Hematopoietic multipotent progenitor cell (in vitro differentiated cells): ENCODE results near the gene KCNG2. TPM values are rescaled to one million over a fixed set of nuclear protein-coding genes. Genes with fewer than 3 reads are reported as not detected.

Experiments
- DNase-seq, 3 donors: peaks; one replicate each; pipeline ENCODE4 v3.0.0-alpha.2; 2011 to 2015; ENCODE audit warnings: low read depth in 2 of 3, low spot score in 2 of 3
- total RNA-seq: library from RNA; depleted of rRNA; stranded (reverse); fragments of >200 nt; gene quantifications from one replicate; pipeline ENCODE4 v1.2.3, GENCODE V29; 2012

The KCNG2 gene
- total RNA-seq, 1 donor = 14.8 TPM

DNA sequence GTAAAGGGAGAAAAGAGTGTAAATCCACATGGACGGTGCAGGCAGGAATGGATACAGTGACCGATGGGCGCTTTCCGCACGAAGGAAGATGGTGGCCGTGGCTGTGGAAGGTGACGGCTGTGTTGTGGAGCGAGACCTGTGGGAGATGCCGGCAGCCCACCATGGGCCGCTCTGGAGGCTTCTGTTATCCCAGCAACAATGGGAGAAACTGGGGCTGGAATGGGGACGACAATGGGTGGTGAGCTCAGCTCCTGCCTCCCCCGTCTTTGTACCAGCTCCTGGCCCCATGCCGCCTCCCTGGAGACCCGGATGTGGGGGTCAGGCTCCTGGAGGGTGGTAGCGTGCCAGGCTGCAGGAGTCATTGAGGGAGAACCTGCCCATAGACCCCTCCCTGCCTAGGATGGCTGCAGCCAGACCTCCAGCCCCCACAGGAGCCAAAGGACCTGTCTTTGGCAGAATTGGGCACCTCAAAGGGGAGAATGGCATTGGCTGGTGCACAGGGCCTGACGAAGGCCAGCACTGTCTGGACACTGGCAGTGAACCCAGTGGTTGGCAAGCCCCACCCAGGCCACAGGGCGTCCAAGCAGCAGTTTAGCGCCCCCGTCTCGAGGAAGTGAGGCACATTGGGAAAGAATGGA is 81.1 kb downstream of the KCNG2 start:
- DNase-seq = no peak

DNA sequence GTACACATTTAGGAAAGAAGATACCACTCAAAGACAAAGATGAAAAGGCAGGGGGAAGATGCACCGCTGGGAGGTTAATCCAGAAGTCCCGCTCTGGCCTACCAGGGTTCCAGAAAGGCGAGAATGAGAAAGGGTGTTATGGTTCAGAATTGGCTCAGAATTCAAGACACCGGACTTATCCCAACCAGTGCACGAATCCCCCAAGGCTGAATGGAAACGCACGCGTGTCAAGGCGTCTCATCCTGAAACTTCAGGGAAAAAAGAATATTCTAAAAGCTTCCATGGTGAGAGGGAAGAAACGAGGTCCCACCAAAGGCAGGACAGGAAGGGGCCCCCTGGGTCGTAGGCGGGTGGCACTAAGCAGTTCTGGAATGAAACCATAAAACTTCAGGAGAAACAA is 81.8 kb downstream of the KCNG2 start:
- DNase-seq = no peak

DNA sequence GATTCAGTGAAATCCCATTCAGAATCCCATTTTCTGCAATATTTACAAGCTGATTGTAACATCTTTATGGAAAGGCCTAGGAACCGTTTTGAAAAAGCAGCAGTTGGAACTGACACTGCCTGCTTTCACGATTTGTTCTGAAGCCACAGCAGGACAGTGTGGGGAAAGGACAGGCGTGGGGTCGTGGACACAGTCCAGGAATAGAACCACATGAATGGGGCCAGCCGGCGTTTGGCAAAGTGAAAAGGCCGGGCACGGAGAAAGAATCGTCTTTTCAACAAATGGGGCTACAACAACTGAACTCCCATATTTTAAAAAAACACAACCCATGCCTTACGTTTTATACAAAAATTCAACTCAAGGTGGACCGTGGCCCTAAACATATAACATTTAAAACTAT is 84.0 kb downstream of the KCNG2 start:
- no peak for DNase-seq

DNA sequence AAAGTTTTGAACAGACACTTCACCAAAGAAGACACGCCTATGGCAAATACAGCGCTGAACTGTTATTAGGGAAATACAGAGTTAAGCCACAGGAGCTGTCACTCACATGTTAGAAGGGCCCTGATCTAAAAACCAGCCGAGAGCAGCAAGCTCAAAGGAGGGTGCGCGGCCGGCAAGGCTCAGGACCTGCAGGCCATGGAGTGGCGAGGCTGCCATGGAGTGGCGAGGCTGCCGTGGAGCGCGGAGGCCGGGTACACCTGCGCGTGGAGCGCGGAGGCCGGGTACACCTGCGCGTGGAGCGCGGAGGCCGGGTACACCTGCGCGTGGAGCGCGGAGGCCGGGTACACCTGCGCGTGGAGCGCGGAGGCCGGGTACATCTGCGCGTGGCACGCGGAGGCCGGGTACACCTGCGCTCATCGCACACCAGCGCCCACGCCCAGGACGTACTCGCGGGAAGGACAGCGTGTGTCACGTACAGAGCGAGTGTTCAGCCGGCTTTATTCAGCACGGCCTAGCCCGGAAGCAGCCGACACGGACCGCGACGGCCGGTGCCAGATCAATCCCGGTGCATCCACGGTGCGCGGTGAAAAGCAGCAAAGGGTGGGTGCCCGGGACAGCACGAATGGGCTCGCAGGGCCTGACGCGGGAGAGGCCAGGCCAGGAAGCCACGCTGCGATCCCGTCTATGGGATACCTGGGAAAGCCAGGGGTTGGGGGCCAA is 84.9 kb downstream of the KCNG2 start:
- no peak for DNase-seq

DNA sequence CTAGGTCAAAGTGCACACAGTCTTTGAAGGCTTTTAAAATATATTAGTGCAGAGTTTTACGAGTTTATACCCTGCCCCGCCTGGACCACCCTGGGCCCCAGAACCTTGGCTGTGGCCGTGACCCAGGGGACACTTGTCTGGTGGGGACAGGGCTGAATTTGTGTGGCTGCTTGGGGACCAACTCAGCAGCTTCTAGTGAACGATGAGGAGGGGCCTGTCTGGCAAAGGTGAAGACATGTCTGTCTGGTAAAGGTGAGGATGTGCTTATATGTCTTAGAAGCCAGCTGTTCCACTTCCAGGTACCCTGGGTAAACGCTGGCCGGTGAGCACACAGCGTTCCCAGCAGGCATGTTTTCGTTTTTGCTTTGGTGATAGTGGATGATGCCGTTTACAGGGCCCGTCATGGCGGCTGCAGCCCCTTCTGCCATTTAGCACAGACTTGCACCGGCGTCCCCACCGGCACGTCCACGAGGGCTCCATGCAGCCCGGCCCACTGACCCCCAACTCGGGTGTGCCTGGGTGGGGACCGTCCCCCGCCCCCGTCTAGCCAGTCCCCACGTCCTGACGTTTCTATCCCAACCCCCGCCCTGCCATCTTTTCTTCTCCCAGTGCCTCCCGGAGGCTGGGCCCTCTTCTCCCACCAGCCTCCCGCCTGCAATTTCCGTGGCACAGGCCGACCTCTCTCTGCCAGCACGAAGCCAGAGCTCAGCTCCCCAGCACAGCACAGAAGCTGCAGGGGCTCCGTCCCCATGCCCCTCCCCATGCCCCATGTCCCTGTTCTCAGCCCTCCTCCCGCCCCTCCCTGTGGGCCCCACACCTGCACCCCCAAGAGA is 85.9 kb downstream of the KCNG2 start:
- no peak for DNase-seq

DNA sequence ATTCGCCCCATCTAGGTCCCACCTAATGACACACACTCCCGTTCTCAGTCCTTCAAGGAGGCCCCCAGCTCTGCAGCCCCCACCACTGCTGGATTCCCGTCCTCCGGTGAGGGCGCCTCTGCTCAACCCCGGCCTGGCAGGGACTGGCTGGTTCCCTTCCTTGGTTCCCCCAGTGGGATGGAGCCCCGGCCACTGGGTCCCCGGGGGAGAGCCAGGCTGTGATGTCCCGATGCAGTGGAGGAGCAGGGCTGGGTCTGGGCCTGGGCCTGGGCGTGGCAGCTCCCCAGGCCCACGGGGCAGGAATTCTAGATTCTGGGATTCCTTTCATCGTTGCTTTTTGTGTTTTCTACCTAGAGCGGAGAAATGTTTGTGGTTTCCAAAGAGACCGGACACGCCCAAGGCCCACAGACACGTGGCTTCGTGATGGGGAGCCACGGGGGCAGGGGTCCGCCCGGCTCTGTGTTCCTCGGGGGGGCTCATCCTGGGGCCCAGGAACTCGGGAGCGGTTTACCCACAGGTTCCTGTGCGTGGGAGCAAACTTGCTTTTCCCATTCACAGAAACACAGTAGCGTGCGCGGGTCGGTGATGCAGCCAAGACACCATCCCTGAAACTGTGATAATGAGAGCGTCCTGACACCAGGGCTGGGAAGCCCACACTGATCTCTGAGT is 86.7 kb downstream of the KCNG2 start:
- no peak for DNase-seq

DNA sequence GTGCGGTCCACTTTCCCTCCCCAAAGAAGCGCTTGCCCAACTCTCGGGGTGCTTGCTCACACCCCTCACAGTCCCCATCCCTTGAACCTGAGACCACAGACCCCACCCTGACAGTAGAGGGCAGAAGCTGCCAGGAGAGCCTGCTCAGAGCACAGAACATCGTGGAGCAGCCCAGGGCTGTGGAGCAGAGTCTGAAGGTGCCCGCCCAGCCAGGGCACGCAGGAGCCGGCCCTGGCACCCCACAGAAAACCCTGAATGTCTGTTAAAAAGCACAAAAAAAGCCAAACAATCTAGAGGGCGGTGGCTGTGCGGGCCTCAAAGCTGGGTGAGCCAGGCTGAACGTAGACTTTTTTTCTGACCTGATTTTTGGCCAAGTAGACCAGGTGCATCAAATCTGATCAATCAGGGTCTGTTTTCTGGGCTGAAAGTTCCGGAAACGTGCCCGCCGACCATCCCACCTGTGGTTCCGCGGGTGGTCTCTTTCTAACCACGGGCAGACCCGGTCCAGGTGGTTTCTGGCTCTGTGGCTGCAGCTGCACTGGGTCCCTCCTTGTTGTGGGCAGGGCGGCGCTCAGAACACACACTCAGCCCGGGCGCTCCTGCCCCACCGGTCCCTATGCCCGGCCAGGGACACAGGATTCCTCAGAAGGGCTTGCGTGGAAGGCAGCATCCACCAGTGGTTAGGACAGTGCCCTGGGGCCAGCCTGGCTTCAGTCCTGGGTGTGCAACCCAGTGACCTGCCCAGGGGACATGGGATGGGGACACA is 87.4 kb downstream of the KCNG2 start:
- DNase-seq = no peak

DNA sequence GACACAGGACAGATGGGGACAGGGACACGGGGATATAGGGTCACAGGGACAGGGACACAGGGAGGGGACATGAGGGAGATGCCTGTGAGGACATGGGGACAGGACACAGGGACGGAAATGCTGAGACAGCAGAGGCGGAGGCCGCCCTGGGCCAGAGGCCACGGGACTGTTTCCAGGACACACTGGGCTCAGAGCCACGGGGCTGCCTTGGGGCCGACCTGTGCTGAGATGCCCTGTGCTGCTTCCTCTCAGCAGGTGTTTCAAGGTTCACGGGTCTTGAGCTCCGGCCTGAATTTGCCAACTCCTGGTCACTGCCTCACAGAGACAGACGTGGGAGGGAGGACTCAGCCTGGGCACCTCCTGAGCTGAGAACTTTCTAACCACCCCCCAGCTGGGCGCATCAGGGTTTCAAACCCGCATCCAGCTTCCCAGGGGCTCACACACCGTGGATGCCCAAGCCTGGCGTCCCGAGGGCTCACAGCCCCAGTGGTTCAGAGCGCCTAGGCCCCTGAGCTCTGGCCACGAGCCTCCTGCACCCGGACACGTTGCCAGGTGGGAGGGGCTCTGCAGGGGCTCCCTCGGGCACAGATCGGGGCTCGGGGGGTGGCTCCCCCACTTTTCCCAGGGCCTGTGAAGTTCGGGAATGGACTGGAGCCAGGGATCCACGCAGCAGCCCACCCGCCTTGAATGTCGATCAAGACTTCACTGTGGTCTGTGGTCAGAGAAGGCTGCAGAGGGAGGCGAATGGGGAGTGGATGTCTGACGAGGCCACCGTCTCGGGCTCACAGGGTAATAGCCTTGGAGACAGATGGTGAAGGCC is 89.7 kb downstream of the KCNG2 start:
- no peak for DNase-seq

DNA sequence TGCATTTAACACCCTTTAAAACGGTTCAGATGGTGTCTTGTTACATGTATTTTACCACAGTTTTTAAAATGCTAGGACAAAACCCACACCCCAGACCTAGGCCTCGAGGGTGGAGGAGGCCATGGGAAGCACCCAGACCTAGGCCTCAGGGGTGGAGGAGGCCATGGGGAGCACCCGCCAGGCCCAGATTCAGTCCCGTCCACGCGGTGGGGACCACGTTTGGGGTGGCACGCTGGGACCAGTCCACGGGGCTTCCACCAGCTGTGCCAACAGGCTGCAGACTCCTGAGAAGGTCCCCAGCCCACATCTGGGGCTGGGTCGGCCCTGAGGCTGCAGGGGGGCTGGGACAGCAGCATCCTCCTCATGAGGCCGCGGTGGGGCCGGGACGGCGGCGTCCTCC is 90.3 kb downstream of the KCNG2 start:
- DNase-seq = no peak

DNA sequence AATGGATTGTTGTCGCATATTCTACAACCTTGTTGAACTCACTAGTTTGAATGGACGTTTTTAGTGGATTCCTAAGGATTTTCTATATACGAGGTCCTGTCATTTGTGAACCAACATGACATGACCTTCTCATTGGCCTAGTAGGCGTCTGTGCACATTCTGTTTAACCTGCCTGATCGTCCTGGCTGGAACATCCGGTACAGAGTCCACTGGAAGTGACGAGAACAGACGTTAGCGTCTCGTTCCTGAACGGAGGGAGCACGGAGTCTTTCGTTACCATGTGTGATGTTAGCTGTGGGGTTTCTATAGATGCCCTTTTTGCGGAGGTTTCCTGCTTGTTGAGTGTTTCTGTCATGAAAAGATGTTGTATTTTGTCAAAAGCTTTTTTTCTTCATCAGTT is 91.8 kb downstream of the KCNG2 start:
- no peak for DNase-seq

DNA sequence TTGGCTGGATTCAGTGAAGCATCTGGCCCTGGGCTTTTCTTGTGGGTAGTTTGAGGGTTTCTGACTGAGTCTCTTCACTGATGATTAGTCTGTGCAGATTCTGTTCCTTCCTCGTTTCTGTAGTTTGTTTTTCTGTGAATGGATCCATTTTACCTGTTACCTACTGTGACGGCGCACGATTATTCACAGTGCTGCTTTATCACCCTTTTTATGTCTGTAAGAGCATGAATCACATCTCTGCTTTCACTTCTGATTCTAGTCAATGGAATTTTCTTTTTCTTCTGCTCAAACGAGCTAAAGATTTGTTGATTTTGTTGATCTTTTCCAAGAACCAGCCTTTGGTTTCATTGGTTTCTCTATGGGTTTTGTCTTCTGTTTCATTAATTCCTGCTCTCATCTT is 92.9 kb downstream of the KCNG2 start:
- no peak for DNase-seq

DNA sequence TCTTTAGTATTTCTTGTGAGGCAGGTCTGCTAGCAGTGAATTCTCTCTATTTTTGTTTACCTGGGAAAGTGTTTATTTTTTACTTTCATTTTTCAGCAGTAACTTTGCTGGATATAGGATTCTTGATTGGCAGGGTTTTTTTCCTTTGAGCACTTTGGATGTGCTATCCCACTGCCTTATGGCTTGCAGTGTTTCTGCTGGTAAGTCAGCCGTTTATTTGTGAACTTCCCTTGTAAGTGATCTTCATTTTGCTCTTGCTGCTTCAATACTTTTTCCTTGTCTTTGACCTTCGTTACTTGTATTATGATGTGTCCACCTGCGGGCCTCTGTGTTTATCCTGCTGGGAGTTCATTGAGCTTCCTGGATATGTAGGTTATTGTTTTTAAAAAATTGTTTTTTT is 99.0 kb downstream of the KCNG2 start:
- peak in 1 of 3 donors; percentile 21 for DNase-seq

DNA sequence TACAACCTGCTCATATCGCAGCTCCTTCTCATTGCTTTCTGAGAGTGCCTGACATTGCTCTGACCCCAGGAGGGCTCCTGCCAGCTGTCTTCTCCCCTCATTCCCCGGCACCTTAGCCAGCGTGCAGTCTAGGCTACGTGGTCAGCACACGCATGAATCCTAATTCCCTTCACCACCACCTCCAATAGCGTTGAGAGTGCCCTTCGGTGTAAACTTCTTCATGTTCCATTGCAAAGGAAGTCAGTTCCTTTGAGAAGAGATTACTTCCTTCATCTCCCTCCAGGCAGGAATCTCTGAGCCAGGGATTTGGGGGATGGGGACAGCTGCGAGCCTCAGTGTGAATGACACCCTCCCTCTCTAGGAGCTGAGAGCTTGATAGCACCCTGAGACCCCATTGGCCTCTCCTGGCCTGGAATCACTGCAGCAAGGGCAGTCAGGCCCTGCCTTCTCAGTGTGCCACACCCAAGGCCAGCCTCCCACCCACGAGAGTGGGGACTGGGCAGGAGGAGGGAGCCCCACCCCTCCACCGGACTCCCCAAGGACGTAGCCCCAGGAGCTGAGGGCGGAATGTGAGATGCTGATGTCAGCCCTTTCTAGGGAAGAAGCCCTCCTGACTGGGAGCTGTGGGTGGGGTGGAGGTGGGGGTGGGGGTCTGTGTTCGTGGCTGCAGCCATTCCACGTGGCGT is 100.3 kb downstream of the KCNG2 start:
- no peak for DNase-seq

DNA sequence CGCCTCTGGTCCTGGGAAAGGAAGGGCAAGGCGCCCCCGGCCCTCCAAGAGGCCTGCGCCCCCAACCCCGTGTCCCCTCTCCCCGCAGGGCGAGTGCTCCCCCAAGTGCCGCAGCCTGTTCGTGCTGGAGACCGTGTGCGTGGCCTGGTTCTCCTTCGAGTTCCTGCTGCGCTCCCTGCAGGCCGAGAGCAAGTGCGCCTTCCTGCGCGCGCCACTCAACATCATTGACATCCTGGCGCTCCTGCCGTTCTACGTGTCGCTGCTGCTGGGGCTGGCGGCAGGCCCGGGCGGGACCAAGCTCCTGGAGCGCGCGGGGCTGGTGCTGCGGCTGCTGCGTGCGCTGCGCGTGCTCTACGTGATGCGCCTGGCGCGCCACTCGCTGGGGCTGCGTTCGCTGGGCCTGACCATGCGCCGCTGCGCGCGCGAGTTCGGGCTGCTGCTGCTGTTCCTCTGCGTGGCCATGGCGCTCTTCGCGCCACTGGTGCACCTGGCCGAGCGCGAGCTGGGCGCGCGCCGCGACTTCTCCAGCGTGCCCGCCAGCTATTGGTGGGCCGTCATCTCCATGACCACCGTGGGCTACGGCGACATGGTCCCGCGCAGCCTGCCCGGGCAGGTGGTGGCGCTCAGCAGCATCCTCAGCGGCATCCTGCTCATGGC is 101.3 kb downstream of the KCNG2 start:
- no peak for DNase-seq

DNA sequence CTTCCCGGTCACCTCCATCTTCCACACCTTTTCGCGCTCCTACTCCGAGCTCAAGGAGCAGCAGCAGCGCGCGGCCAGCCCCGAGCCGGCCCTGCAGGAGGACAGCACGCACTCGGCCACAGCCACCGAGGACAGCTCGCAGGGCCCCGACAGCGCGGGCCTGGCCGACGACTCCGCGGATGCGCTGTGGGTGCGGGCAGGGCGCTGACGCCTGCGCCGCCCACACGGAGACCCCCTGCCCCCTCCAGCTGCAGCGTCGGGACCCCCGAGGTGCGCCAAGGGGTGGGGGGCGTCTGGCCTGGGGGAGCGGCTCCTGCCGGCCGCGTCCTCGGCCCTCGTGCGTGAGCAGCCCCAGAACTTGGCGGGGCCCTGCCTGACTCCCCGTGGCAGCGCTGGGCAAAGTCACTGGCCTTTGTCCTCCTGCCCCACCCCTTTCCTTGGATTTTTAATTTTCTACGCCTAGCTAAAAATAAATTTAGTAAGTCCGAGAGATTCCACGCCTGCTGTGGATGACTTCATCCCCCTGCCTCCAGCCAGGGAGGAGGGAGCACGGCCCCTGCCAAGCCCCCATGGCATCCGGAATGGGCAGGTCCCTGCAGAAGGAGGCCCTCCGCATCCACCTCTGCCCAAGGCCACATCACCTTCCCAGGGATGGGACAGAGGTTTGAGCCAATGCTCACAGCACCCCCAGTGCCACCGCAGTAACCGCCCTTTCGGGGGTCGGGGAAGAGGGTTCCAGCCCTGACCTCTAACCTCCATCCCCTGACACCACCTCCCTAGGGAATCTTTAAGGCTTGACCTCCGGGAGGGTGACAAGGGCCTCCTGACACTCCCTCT is 102.1 kb downstream of the KCNG2 start:
- DNase-seq = no peak

DNA sequence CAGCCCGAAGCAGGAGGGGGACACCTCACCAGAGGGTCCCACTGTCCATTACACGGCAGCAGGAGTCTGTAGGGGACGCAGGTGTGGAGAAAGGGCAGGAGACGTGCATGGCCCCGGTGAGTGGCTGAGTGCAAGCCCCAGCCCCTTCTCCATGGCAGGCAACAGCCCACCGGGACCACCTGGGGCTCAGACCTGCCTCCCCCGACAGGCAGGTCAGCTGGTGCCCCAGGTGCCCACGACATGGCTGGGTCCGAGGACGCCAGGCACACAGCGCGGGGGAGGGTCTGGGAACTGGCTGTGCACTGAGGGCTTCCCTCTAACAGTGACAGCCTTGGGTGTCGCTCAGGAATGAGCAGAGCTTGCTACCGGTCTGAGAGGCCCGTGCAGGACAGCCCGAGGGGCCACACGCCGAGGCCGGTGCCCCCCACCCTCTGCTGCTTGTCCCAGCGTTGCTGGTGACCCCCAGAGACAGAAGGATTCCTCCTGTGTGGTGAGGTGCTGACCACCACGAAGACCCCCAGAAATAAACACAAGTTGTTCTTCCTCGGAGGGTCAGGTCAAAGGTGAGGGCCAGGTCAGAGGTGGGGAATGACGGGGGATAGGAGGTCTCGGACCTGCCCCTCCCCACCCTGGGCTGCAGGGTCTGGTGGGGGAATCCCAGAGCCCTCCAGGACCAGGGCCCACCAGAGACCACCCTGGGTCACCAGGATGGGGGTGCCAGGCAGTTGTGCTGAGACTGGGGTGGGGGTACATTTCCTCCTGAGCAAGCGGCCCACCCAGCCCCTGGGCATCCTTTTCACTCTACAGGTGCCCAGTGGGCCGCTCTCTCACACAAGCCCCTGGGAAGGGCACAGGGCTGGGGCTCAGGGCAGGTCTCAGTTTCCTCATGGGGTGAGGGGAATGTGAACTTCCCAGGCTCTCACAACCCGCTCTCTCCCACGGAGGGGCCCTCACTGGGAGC is 103.2 kb downstream of the KCNG2 start:
- no peak for DNase-seq

DNA sequence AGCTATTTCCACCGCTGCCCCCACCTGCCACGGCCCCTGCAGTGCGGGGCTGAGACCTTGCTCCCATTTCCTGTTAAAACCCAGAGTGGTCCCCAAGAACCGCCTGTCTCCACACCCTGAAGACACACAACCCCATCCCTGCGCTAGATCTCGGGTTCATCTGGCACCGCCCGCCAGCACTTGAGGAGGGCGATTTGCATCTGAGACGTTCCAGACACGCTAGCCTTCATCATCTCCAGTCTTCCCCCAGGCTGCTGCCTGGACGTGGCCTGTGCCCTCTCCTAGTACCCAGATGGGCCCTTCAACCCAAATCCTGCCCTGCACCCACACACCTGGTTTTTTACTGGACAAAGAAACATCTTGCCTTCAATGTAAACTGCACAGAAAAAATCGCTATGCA is 103.9 kb downstream of the KCNG2 start:
- no peak for DNase-seq
